H7 (cell line): ENCODE results near the gene ITGA3. TPM values are rescaled to one million over a fixed set of nuclear protein-coding genes. Genes with fewer than 3 reads are reported as not detected.
A peak's percentile ranks its signal among the peaks of the same experiment; 100 is the strongest.
"Not testable (repeated sequence)": the region's sequence is repeated elsewhere in the genome, so short reads cannot be mapped to it uniquely, and the experiment has no call there.

ENCODE experiments used
- DNase-seq: peaks from one replicate; pipeline ENCODE4 v3.0.0; 2012
- H3K27me3 ChIP-seq: 2 replicates; pipeline ENCODE4 v1.6.0; 2011; ENCODE audit warnings: mild to moderate bottlenecking, low read length; ENCODE audit not compliant: control insufficient read depth, insufficient read depth
- H3K36me3 ChIP-seq: replicated peaks from 2 replicates; pipeline ENCODE4 v1.5.1; 2011; ENCODE audit warnings: low read length; ENCODE audit not compliant: control insufficient read depth, insufficient read depth
- H3K4me3 ChIP-seq: 2 replicates; pipeline ENCODE4 v1.5.1; 2011; ENCODE audit warnings: low read depth, mild to moderate bottlenecking, control low read depth, low read length, moderate library complexity; ENCODE audit not compliant: insufficient read depth
- total RNA-seq: library from RNA; depleted of rRNA; stranded (reverse); fragments of >200 nt; shearing (Covaris generic); gene quantifications from 2 replicates; pipeline ENCODE4 v1.2.3, GENCODE V29; 2014

The ITGA3 gene
- total RNA-seq, 1 experiment from 2014 or later = 20.0 TPM

GRCh38 chr17:50052822-50053653 lies 2.9 kb upstream of the ITGA3 start:
- Histone ChIP-seq H3K27me3 (peaks cover 5% of the 10 kb centered on the region; the same call in 1 of the 2 replicates), H3K4me3 (no peak overlapping the region)

GRCh38 chr17:50053654-50053960 lies 2.3 kb upstream of the ITGA3 start:
- Histone ChIP-seq H3K36me3 (no peaks in the 10 kb centered on the region), H3K27me3 (peaks cover 5% of the 10 kb centered on the region; the same call in 1 of the 2 replicates), H3K4me3 (no peak overlapping the region)
- DNase-seq = no peak

More at GRCh38 chr17:50052822-50053653, 2.9 kb upstream of the ITGA3 start:
- no peaks in the 10 kb centered on the region for H3K36me3 ChIP-seq
- DNase-seq = no peak

DNA sequence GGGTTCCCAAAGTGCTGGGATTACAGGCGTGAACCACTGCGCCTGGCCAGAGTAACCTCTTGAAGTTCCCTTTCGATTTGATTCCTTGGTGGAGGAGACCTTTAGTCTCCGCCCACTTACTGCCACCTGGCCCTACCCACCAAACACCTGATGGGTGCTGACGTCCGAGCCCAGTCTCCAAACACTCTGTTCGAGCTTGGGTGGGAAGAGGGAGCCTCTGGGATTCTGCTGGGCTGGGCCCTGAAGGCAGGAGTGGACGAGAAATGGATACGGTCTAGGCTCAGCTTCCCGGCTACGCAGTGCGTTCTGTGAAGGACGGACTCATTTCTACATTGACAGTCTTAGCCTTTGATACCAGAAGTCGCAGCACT lies 870 bp upstream of the ITGA3 start:
- H3K27me3 ChIP-seq = peaks cover 5% of the 10 kb centered on the region; the same call in 1 of the 2 replicates
- H3K36me3 ChIP-seq = no peaks in the 10 kb centered on the region
- peak; percentile 85 for DNase-seq
- peak overlapping the region; percentile 79 for H3K4me3 ChIP-seq

- Histone ChIP-seq H3K27me3 (peaks cover 5% of the 10 kb centered on the region; the same call in 1 of the 2 replicates), H3K4me3 (peak overlapping the region; percentile 79), H3K36me3 (no peaks in the 10 kb centered on the region)
- DNase-seq = peak; percentile 91
Measured at GRCh38 chr17:50056217-50056960, 479 bp downstream of the ITGA3 start.

DNA sequence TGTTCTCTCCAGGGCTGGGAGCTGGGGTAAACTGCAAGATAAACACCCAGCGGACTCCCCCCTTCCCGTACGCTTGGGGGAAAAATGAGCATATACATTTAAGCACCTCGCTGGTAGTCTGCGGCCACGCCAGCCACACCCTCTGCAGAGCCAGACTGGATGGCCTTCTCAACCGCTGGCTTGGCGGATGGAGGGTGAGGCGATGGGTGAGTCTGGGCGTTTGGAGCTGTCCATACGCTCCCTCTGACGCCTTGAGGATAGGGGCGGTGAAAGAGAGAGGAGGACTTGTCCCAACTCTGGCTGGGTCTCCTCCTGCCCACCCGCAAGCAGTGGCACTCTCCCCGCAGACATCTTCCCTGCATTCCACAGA lies 1.0 kb downstream of the ITGA3 start:
- Histone ChIP-seq H3K4me3 (peak overlapping the region; percentile 79), H3K36me3 (no peaks in the 10 kb centered on the region), H3K27me3 (peaks cover 5% of the 10 kb centered on the region; the same call in 1 of the 2 replicates)
- peak; percentile 73 for DNase-seq

GRCh38 chr17:50057521-50057991 lies 1.6 kb downstream of the ITGA3 start:
- no peak overlapping the region; the same call in 1 of the 2 replicates for H3K4me3 ChIP-seq
- no peaks in the 10 kb centered on the region for H3K36me3 ChIP-seq
- DNase-seq = no peak
- H3K27me3 ChIP-seq = peaks cover 5% of the 10 kb centered on the region; the same call in 1 of the 2 replicates

DNA sequence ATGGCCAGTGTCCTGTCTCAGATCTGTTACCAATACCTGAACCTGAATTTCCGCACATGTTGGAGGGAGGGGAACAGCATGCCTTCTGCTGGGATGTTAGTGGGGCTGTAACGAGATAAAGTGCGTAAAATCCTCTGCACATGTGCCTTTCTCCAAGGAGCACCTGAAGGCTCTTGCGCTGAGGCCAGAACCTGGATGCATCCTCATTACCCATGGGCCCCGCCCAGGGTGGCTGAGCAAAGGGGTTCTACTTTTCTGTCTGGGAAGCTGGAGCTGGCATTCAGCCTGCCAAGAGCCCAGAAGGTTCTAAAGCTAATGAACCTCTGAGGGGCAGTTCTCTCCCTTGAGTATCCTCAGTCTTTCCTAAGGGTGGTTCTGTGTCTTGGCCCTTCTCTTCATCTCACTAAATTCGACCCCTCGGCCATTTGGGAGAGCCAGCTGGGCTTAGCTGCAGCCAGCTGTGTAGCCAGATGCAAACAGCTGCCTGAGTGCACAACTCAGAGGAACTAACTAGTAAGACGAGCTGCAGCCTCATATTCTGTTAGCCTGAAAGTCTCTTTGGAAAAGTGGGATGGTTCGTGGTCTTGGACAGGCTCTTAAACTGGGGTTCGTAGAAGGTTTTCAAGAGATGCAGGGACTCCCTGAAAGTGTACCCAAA lies 2.5 kb downstream of the ITGA3 start:
- no peak for DNase-seq
- Histone ChIP-seq H3K27me3 (peaks cover 5% of the 10 kb centered on the region; the same call in 1 of the 2 replicates), H3K36me3 (no peaks in the 10 kb centered on the region), H3K4me3 (no peak overlapping the region)

- peaks cover 5% of the 10 kb centered on the region; the same call in 1 of the 2 replicates for H3K27me3 ChIP-seq
- DNase-seq = no peak
- H3K36me3 ChIP-seq = no peaks in the 10 kb centered on the region
- H3K4me3 ChIP-seq = no peak overlapping the region
Measured at GRCh38 chr17:50059256-50059655, 3.3 kb downstream of the ITGA3 start.

DNA sequence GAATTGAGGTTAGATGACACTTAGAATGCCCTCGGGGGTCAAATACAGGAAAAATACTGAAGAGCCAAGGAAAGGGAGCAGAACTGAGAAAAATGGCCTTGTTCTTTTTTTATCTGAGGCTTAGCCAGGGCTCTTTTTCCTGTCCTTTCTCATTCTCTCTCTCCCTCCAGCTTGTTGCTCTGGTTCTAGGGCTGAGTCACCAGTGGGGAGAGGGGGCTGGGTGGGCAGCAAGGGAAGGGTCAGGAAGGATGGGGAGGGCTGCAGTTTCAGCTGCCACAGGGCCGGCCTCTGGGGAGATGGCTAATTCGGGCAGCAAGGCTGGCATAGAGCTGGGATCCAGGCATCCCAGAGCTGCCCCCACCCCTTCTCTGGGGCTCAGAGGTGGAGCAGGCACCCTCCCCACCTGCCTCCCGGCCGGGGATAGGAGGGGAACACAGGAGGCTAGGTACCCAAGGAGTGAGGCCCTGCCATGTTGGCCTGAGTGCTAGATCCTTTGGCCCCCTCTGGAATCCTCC lies 3.9 kb downstream of the ITGA3 start:
- no peak for DNase-seq
- Histone ChIP-seq H3K27me3 (peaks cover 5% of the 10 kb centered on the region; the same call in 1 of the 2 replicates), H3K4me3 (no peak overlapping the region)

GRCh38 chr17:50060951-50061712 lies 5.2 kb downstream of the ITGA3 start:
- no peak for DNase-seq
- Histone ChIP-seq H3K27me3 (peaks cover 5% of the 10 kb centered on the region; the same call in 1 of the 2 replicates), H3K4me3 (no peak overlapping the region), H3K36me3 (no peaks in the 10 kb centered on the region)

More for the DNA sequence above, 3.9 kb downstream of the ITGA3 start:
- no peaks in the 10 kb centered on the region for H3K36me3 ChIP-seq

GRCh38 chr17:50061713-50062045 lies 5.8 kb downstream of the ITGA3 start:
- not testable (repeated sequence) for H3K4me3 ChIP-seq, DNase-seq

GRCh38 chr17:50062293-50063243 lies 6.7 kb downstream of the ITGA3 start:
- peak; percentile 49 for DNase-seq
- Histone ChIP-seq H3K4me3 (no peak overlapping the region), H3K36me3 (no peaks in the 10 kb centered on the region), H3K27me3 (peaks cover under 1% of the 10 kb centered on the region; the same call in 1 of the 2 replicates)

More at GRCh38 chr17:50061713-50062045, 5.8 kb downstream of the ITGA3 start:
- not testable (repeated sequence) for H3K36me3 ChIP-seq, H3K27me3 ChIP-seq
